ENCODE measurements around the gene DR1.

- TF ChIP-seq CTCF (IDR thresholded peaks at IDR 0.05) (no peak), POLR2A (IDR thresholded peaks at IDR 0.05) (no peak)
Measured at GRCh38 chr1:93338387-93339146, 7.1 kb upstream of the DR1 start.
